ENCODE data around the gene PIAS4. TPM values are rescaled to one million over a fixed set of nuclear protein-coding genes. Genes with fewer than 3 reads are reported as not detected.

PIAS4 gene
- total and polyA plus RNA-seq, 7 donors = 7.2 to 29.9 (median 18.6) TPM

DNA sequence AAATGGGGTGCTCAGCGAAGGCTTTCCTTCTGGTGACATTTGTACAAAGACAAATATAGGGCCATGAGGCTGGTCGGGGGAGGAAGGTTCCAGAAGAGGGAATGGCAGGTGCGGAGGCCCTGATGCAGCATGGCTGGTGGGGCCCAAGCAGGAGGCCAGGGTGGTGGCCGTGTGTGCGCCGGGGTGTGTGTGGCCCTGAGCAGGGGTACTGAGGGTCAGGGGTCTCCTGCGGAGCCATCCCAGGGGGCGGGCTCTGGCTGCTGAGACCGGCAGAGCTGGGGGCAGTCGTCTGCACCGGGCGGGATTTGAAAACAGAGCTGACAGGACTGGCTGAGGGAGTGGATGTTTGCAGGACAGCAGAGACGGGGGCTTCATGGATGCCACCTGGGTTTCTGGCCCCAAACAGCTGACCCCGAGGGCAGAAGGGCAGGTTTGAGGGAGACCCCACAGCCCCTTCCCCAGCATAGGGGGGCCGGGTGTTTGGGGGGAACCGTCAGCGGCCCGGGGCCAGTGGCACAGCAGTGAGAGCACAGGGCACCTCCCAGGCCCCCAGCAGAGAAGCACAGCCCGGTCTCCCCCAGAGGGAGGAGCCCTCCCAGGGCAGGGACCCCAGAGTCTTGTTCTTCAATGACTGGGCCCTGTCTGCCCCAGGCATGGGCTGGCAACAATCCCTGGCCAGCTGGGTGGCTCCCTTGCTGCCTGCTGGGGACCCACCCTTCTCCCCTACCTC lies 11.4 kb downstream of the PIAS4 start:
- Histone ChIP-seq H3K4me3 (no peak overlapping the region), H3K4me1 (peaks cover 0 to 64% (median 54%) of the 10 kb centered on the region in 4 donors)

DNA sequence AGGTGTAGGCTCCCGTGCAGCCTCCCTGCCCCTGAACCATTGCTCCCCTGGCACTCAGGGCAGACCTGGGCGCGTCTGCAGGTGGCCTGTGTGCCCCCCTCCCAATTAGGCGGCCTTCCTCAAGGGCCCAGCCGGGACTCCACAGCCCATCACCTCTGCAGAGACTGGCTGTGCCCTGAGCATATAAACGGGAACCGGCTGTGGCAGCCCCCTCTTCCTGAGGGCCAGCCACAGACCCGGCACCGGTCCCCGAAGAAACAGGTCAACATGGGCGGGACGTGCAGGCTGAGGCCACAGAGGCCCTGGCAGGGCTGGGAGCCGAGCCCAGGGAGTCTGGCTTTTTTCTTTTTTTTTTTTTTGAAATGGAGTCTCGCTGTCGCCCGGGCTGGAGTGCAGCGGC lies 12.0 kb downstream of the PIAS4 start:
- TF ChIP-seq POLR2A (IDR thresholded peaks at IDR 0.05) (no peak), POLR2AphosphoS5 (IDR thresholded peaks at IDR 0.05) (peak in 2 of 4 donors; percentile 40 to 48), EP300 (IDR thresholded peaks at IDR 0.05) (no peak)
- TF ChIP-seq, protein P1, sequence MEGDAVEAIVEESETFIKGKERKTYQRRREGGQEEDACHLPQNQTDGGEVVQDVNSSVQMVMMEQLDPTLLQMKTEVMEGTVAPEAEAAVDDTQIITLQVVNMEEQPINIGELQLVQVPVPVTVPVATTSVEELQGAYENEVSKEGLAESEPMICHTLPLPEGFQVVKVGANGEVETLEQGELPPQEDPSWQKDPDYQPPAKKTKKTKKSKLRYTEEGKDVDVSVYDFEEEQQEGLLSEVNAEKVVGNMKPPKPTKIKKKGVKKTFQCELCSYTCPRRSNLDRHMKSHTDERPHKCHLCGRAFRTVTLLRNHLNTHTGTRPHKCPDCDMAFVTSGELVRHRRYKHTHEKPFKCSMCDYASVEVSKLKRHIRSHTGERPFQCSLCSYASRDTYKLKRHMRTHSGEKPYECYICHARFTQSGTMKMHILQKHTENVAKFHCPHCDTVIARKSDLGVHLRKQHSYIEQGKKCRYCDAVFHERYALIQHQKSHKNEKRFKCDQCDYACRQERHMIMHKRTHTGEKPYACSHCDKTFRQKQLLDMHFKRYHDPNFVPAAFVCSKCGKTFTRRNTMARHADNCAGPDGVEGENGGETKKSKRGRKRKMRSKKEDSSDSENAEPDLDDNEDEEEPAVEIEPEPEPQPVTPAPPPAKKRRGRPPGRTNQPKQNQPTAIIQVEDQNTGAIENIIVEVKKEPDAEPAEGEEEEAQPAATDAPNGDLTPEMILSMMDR (IDR thresholded peaks at IDR 0.05) = no peak
- H3K36me3 ChIP-seq = peaks cover 0 to 23% (median 6%) of the 10 kb centered on the region in 4 donors
- peaks cover 0 to 57% (median 48%) of the 10 kb centered on the region in 4 donors for H3K4me1 ChIP-seq
- peak; percentile 68 for DNase-seq
- no peaks in the 10 kb centered on the region for H3K9me3 ChIP-seq
- 74 to 84% methylated on average over 17 of the region's 17 CpGs for WGBS, 2 donors
- H3K27ac ChIP-seq = peak overlapping the region; percentile 12 to 86 (median 81)
- no peak overlapping the region for H3K4me3 ChIP-seq
- H3K27me3 ChIP-seq = no peaks in the 10 kb centered on the region
- intact Hi-C loops (cut with DNase I) = no loop called here

More for the DNA sequence above, 11.4 kb downstream of the PIAS4 start:
- no peaks in the 10 kb centered on the region for H3K9me3 ChIP-seq
- peak overlapping the region; percentile 12 to 86 (median 81) for H3K27ac ChIP-seq
- no peak for DNase-seq
- H3K27me3 ChIP-seq = no peaks in the 10 kb centered on the region
- peaks cover 0 to 23% (median under 1%) of the 10 kb centered on the region in 4 donors for H3K36me3 ChIP-seq
- no peak for TF ChIP-seq POLR2A (IDR thresholded peaks at IDR 0.05)
- TF ChIP-seq, protein P1 (IDR thresholded peaks at IDR 0.05) = no peak
- TF ChIP-seq POLR2AphosphoS5 (IDR thresholded peaks at IDR 0.05) = no peak
- TF ChIP-seq EP300 (IDR thresholded peaks at IDR 0.05) = no peak
- intact Hi-C loops (cut with DNase I) = no loop called here
- 93% methylated on average over 19 of the region's 19 CpGs for WGBS, 2 donors

DNA sequence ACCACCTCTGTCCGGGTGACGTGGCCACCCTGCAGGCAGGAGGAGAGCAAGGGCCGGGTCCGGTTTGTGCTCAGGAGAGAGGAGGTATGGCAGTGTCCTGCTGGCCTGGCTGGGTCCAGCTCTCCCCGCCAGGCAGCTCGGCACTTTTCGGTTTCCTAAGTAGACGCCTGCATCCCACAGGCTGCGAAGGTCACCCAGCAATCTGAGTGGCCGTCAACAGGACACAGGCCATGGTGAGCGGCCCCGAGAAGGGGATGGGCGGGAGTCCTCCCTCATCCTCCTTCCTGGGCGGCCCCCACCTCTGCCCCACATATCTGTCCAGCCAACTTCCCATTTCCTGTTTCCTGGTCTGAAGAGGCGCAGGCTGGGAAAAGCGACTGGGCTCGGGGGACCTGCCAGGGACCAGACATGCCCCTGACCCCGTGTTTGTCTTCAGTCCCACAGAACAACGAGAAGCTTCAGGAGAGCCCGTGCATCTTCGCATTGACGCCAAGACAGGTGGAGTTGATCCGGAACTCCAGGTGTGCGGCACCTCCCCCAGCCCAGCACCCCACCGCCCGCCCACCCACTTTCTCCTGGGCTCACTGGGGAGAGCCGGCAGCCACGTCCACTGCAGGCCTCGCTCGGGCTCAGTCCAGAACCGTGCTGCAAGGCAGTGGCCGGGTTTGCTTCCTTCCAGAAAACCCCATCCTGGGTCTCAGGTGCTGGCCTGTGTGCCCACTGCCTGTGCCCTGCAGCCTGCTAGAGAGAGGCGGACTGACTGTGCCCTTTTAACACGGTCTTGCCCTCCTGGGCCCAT lies 16.3 kb downstream of the PIAS4 start:
- DNase-seq = no peak
- H3K36me3 ChIP-seq = peaks cover 13 to 53% (median 19%) of the 10 kb centered on the region in 4 donors
- intact Hi-C loops (cut with DNase I) = no loop called here

DNA sequence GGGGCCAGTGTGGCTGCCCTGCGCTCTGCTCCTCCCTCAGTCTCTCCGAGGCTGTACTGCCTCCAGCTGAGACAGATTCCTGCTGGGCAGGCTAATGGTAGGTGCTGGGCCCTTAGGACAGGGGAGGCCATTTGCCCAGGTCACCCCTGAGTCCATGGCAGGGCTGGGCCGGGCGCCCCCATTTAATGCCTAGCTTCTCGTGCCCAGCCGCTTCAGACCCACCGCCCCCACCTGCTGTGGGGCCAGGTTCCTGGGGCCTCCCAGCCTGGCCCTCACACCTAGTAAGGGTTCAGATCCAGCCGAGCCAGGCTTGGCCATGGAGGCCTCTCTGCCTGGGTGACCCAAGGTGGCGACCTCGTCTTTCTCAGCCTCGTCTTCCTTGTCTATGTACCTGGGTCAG lies 17.8 kb downstream of the PIAS4 start:
- H3K4me3 ChIP-seq = no peak overlapping the region
- intact Hi-C loops (cut with DNase I) = no loop called here
- peaks cover 25 to 68% (median 31%) of the 10 kb centered on the region in 4 donors for H3K36me3 ChIP-seq
- no peak for TF ChIP-seq EP300 (IDR thresholded peaks at IDR 0.05)
- TF ChIP-seq, protein P1 (IDR thresholded peaks at IDR 0.05) = no peak
- TF ChIP-seq POLR2A (IDR thresholded peaks at IDR 0.05) = no peak
- peaks cover 0 to 6% (median under 1%) of the 10 kb centered on the region in 4 donors for H3K4me1 ChIP-seq
- H3K9me3 ChIP-seq = no peaks in the 10 kb centered on the region
- DNase-seq = no peak
- WGBS, 2 donors = 73 to 74% methylated on average over 11 of the region's 11 CpGs
- no peak overlapping the region for H3K27ac ChIP-seq
- no peaks in the 10 kb centered on the region for H3K27me3 ChIP-seq

More for the DNA sequence above, 16.3 kb downstream of the PIAS4 start:
- Histone ChIP-seq H3K27ac (peak overlapping the region in 1 of 4 donors; percentile 3), H3K9me3 (no peaks in the 10 kb centered on the region), H3K4me1 (peaks cover 0 to 21% (median 13%) of the 10 kb centered on the region in 4 donors), H3K27me3 (no peaks in the 10 kb centered on the region), H3K4me3 (no peak overlapping the region)
- TF ChIP-seq EP300 (IDR thresholded peaks at IDR 0.05) (no peak), POLR2A (IDR thresholded peaks at IDR 0.05) (no peak), POLR2AphosphoS5 (IDR thresholded peaks at IDR 0.05) (no peak)
- TF ChIP-seq, protein P1 (IDR thresholded peaks at IDR 0.05) = no peak
- 90 to 91% methylated on average over 34 of the region's 34 CpGs for WGBS, 2 donors
